Cardiac fibroblast (primary cell): ENCODE measurements around the gene SIK3.

Source experiments
- DNase-seq, 2 donors: peaks; one replicate each; pipeline versions ENCODE4 v3.0.0 to v3.0.0-alpha.2; 2010; ENCODE audit warnings: low read depth in 2 of 2
- H3K4me3 ChIP-seq, 2 donors: replicated peaks in 1 of 2; 1 replicate in 1 of 2; 2 replicates in 1 of 2; pipeline ENCODE4 v1.5.1; 2011; ENCODE audit warnings: low read depth in 2 of 2, low read length in 2 of 2, mild to moderate bottlenecking in 2 of 2, moderate library complexity in 1 of 2
- CTCF ChIP-seq: IDR thresholded peaks from one replicate; pipeline ENCODE4 v1.5.1; 2011; ENCODE audit warnings: low read depth, mild to moderate bottlenecking, low read length, inconsistent platforms

Gene SIK3

GRCh38 chr11:116798368-116798767 is 299.9 kb downstream of the SIK3 start:
- DNase-seq, result no peak
- TF ChIP-seq CTCF, result no peak
- H3K4me3 ChIP-seq, result no peak overlapping the region

GRCh38 chr11:116797816-116798215 is 300.4 kb downstream of the SIK3 start:
- H3K4me3 ChIP-seq, result no peak overlapping the region
- DNase-seq, result no peak
- no peak for TF ChIP-seq CTCF

- no peak for DNase-seq
- no peak overlapping the region for H3K4me3 ChIP-seq
- TF ChIP-seq CTCF, result no peak
These were observed 301.7 kb downstream of the SIK3 start for GRCh38 chr11:116796548-116796947.

- no peak for TF ChIP-seq CTCF
- no peak overlapping the region for H3K4me3 ChIP-seq
- DNase-seq, result no peak
These were observed 303.4 kb downstream of the SIK3 start for GRCh38 chr11:116794851-116795250.

GRCh38 chr11:116793772-116794097 is 304.5 kb downstream of the SIK3 start:
- no peak overlapping the region for H3K4me3 ChIP-seq
- peak; percentile 43 to 45 for DNase-seq
- TF ChIP-seq CTCF, result no peak
